Measurements from ENCODE around the gene CFAP65. TPM values are rescaled to one million over a fixed set of nuclear protein-coding genes. Genes with fewer than 3 reads are reported as not detected.

Gene CFAP65
- total RNA-seq, 4 donors from 2014 or later: not detected

DNA sequence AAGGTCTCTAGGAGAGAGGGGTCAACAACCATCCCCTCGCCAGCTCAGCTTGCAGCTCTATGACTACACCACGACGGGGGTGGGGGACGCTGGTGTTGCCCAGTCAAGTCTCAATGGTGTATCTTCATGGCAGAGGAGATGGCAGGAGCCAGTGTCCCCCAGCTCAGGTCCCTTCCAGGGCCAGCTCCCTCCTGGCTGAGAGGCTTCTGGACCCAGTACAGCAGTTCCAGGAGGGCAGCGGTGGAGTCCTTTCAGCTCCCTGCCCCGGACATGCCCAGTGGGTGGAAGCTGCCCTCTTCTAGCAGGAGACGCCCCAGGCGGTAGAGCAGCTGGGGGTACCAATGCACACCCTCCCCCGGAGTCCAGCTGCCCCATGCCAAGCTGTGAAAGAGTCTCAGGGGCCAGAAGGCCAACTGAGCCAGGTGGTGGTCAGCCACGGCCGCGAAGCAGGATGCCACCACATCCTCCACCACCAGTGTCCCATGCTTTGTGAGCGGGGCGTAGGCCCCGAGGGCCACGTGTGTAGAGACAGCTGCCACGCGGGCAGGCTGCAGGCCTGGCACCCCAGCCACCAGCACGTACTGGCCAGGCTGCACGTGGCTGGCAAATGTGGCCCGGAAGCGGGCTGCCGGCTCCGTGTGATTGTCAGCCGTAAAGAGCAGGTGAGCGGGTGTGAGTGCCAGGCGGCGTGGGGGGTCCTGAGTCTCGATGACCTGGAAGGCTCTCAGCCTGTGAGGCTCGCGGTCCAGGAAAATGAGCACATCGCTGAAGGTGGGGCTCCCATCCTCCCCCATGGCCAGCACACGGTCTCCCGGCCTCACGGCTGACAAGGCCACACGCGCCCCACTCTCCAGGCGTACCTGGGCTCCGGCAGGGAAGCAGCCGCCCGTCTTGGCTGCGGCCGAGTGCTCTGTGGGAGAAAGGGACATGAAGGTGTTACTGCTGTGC lies 13.9 kb upstream of the CFAP65 start:
- H3K27me3 ChIP-seq: peaks cover 96% of the 10 kb centered on the region
- no CpG with 5 or more reads among the region's 43 CpGs for WGBS, 2 donors (ENCODE audit: low coverage in 1 of 2)
- H3K36me3 ChIP-seq: no peaks in the 10 kb centered on the region

DNA sequence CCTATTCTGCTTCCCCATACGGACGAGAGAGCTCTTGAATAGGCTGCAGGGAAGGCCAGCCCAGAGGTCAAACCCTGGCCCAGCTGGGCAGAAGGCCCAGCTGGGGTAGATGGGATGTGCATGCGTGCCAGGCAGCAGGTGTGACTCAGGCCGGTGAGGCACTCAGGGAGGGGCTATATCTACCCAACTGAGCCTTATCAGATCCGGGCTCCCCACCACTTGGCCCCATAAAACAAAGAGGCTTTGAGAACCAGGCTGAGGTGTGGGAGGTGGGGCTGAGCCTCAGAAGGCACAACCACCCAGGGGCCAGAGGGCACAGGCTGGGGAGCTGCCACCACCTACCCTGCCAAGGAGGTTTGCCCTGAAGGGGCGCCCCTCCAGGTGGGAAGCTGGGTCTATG lies 8.0 kb upstream of the CFAP65 start:
- H3K27ac ChIP-seq: no peak overlapping the region
- no peaks in the 10 kb centered on the region for H3K4me1 ChIP-seq
- TF ChIP-seq POLR2A (IDR thresholded peaks at IDR 0.05) (no peak), POLR2AphosphoS5 (IDR thresholded peaks at IDR 0.05) (no peak)
- TF ChIP-seq, protein P1, sequence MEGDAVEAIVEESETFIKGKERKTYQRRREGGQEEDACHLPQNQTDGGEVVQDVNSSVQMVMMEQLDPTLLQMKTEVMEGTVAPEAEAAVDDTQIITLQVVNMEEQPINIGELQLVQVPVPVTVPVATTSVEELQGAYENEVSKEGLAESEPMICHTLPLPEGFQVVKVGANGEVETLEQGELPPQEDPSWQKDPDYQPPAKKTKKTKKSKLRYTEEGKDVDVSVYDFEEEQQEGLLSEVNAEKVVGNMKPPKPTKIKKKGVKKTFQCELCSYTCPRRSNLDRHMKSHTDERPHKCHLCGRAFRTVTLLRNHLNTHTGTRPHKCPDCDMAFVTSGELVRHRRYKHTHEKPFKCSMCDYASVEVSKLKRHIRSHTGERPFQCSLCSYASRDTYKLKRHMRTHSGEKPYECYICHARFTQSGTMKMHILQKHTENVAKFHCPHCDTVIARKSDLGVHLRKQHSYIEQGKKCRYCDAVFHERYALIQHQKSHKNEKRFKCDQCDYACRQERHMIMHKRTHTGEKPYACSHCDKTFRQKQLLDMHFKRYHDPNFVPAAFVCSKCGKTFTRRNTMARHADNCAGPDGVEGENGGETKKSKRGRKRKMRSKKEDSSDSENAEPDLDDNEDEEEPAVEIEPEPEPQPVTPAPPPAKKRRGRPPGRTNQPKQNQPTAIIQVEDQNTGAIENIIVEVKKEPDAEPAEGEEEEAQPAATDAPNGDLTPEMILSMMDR (IDR thresholded peaks at IDR 0.05): no peak
- H3K27me3 ChIP-seq: peaks cover 93% of the 10 kb centered on the region
- no peaks in the 10 kb centered on the region for H3K9me3 ChIP-seq
- H3K4me3 ChIP-seq: no peak overlapping the region
- no peaks in the 10 kb centered on the region for H3K36me3 ChIP-seq
- 69% methylated on average over 5 of the region's 6 CpGs; no CpG with 5 or more reads in 1 of the 2 donors for WGBS, 2 donors (ENCODE audit: low coverage in 1 of 2)
- ATAC-seq: no peak

More for the DNA sequence above, 13.9 kb upstream of the CFAP65 start:
- ATAC-seq: no peak
- H3K27ac ChIP-seq: no peak overlapping the region
- peaks cover 0 to 32% (median 29%) of the 10 kb centered on the region in 3 donors for H3K4me1 ChIP-seq
- no peak overlapping the region for H3K4me3 ChIP-seq
- H3K9me3 ChIP-seq: no peaks in the 10 kb centered on the region
- TF ChIP-seq, protein P1 (IDR thresholded peaks at IDR 0.05): no peak
- TF ChIP-seq EP300 (IDR thresholded peaks at IDR 0.05): no peak
- TF ChIP-seq POLR2AphosphoS5 (IDR thresholded peaks at IDR 0.05): no peak
- TF ChIP-seq POLR2A (IDR thresholded peaks at IDR 0.05): no peak

DNA sequence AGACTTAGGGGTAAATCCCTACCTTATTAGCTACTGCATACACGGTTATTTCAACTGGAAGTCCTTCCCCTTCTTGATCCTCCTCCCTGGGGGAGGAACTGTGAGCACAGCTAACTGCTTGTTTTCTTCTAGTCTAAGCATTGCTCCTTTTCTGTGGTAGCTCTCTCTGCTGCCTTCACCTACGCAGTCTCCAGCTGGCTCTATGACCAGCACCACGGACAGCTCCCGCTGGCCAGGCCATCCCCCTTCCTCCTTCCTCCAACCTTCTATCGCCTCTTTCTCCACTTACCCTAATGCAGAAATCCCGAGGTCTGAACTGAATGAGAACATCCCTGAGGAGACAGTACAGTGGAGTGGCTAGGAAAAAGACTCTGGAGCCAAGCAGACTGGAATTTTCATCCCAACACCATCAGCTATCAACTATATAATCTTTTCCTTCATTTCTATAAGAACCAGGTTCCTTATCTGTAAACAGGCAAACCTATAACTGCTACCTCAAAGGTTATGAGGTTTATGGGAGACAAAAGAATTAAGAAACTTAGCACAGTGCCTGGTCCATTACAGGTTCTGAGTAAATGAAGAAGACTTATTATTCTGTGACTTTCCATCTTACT lies 4.7 kb upstream of the CFAP65 start:
- TF ChIP-seq POLR2AphosphoS5 (IDR thresholded peaks at IDR 0.05) (no peak), POLR2A (IDR thresholded peaks at IDR 0.05) (no peak), EP300 (IDR thresholded peaks at IDR 0.05) (no peak)
- TF ChIP-seq, protein P1 (IDR thresholded peaks at IDR 0.05): no peak
- Histone ChIP-seq H3K27ac (no peak overlapping the region), H3K4me1 (no peaks in the 10 kb centered on the region), H3K36me3 (no peaks in the 10 kb centered on the region), H3K27me3 (peaks cover 96% of the 10 kb centered on the region), H3K4me3 (no peak overlapping the region), H3K9me3 (no peaks in the 10 kb centered on the region)
- ATAC-seq: no peak
- WGBS, 2 donors (ENCODE audit: low coverage in 1 of 2): 2% methylated on average over 6 of the region's 6 CpGs; no CpG with 5 or more reads in 1 of the 2 donors

DNA sequence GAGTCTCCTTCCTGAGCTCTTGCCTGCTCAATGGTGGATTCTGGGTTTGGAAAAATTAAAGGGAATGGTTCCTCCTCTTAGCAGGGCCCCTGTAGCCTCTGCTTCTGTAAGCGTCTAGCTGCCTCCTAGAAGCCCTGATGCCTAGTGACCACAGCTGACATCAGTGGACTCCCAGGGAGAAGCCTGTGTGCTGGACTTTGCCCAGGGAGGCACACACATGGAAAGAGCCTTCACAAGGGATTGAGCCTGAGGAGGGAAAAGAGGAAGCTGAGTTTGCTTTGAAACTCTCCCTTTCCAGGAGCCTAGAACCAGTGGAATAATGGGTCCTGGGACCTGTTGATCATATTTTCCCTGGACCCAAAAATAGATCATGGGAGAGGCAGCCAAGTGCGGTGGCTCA lies 1.4 kb upstream of the CFAP65 start:
- Histone ChIP-seq H3K36me3 (no peaks in the 10 kb centered on the region), H3K4me3 (no peak overlapping the region), H3K27me3 (peaks cover 95% of the 10 kb centered on the region), H3K27ac (no peak overlapping the region), H3K9me3 (no peaks in the 10 kb centered on the region), H3K4me1 (no peaks in the 10 kb centered on the region)
- TF ChIP-seq POLR2A (IDR thresholded peaks at IDR 0.05): no peak
- TF ChIP-seq, protein P1 (IDR thresholded peaks at IDR 0.05): no peak
- TF ChIP-seq EP300 (IDR thresholded peaks at IDR 0.05): no peak
- TF ChIP-seq POLR2AphosphoS5 (IDR thresholded peaks at IDR 0.05): no peak
- ATAC-seq: no peak
- 60% methylated on average over 1 of the region's 2 CpGs; no CpG with 5 or more reads in 1 of the 2 donors for WGBS, 2 donors (ENCODE audit: low coverage in 1 of 2)

All from gastroesophageal sphincter (tissue), 4 donors.